Activated naive CD4-positive, alpha-beta T cell treated with anti-CD3 and anti-CD28 coated beads, Interleukin-2, amount 50 U/mL, for 72 hours (primary cell): ENCODE results near the gene ANKRD6. TPM values are rescaled to one million over a fixed set of nuclear protein-coding genes. Genes with fewer than 3 reads are reported as not detected.
A peak's percentile ranks its signal among the peaks of the same experiment; 100 is the strongest.

ENCODE experiments used
- ATAC-seq, 2 donors: fragments of 150-1000 bp; cut with Tn5 transposase; 2 replicates each; pipeline ENCODE4 v1.10.0; 2021; ENCODE audit warnings: mild to moderate bottlenecking in 2 of 2, moderate library complexity in 2 of 2
- DNase-seq, 2 donors: peaks; one replicate each; pipeline ENCODE4 v3.0.0; 2021 to 2022; ENCODE audit warnings: low spot score in 2 of 2
- H3K27ac Mint-ChIP-seq, 2 donors: one replicate each; pipeline ENCODE4 v1.8.0; 2022; ENCODE audit warnings: mild to moderate bottlenecking in 2 of 2, mixed read lengths in 2 of 2
- H3K36me3 Mint-ChIP-seq, 2 donors: one replicate each; pipeline ENCODE4 v1.8.0; 2022; ENCODE audit warnings: mixed read lengths in 2 of 2
- H3K9me3 Mint-ChIP-seq, 2 donors: one replicate each; pipeline ENCODE4 v1.8.0; 2022; ENCODE audit warnings: mixed read lengths in 2 of 2
- total RNA-seq, 2 donors: library from RNA; stranded (reverse); gene quantifications; one replicate each; pipeline ENCODE4 v1.2.3, GENCODE V29; 2022

The ANKRD6 gene
- total RNA-seq, 2 donors from 2014 or later, result 2.6 to 5.8 TPM

GRCh38 chr6:89443658-89444057 lies 10.7 kb downstream of the ANKRD6 start:
- no peak for DNase-seq
- H3K36me3 Mint-ChIP-seq, result no peaks in the 10 kb centered on the region
- no peak for ATAC-seq
- no peaks in the 10 kb centered on the region for H3K9me3 Mint-ChIP-seq
- H3K27ac Mint-ChIP-seq, result no peak overlapping the region

DNA sequence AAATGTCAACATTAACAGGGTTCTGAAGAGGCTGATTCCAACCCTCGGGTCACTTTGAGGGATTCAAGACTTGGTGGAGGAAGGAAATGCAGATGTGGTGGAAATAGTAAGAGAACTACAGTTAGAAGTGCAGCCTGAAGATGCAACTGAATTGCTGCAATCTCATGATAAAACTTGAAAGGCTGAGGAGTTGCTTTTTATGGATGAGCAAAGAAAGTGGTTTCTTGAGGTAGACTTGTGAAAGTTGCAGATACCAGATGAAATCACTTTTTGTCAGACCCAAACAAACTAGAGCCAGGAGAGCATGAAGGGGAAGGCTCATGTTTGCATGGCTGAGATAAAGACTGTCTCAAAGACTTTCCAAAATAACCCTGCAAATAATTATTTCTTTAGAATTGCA lies 16.2 kb downstream of the ANKRD6 start:
- DNase-seq, result no peak

GRCh38 chr6:89452281-89452680 lies 19.3 kb downstream of the ANKRD6 start:
- DNase-seq, result no peak
- ATAC-seq, result no peak
- Mint-ChIP-seq H3K36me3 (peaks cover 0 to 7% of the 10 kb centered on the region in 2 donors), H3K9me3 (no peaks in the 10 kb centered on the region), H3K27ac (no peak overlapping the region)

More for the DNA sequence above, 16.2 kb downstream of the ANKRD6 start:
- ATAC-seq, result no peak
- no peak overlapping the region for H3K27ac Mint-ChIP-seq
- no peaks in the 10 kb centered on the region for H3K36me3 Mint-ChIP-seq
- no peaks in the 10 kb centered on the region for H3K9me3 Mint-ChIP-seq

GRCh38 chr6:89454300-89454699 lies 21.3 kb downstream of the ANKRD6 start:
- Mint-ChIP-seq H3K9me3 (no peaks in the 10 kb centered on the region), H3K36me3 (peaks cover 0 to 7% of the 10 kb centered on the region in 2 donors), H3K27ac (no peak overlapping the region)
- ATAC-seq (no peak), DNase-seq (no peak)

GRCh38 chr6:89458704-89459103 lies 25.8 kb downstream of the ANKRD6 start:
- DNase-seq, result no peak
- peaks cover 0 to 7% of the 10 kb centered on the region in 2 donors for H3K36me3 Mint-ChIP-seq
- H3K27ac Mint-ChIP-seq, result no peak overlapping the region
- no peaks in the 10 kb centered on the region for H3K9me3 Mint-ChIP-seq
- no peak for ATAC-seq

DNA sequence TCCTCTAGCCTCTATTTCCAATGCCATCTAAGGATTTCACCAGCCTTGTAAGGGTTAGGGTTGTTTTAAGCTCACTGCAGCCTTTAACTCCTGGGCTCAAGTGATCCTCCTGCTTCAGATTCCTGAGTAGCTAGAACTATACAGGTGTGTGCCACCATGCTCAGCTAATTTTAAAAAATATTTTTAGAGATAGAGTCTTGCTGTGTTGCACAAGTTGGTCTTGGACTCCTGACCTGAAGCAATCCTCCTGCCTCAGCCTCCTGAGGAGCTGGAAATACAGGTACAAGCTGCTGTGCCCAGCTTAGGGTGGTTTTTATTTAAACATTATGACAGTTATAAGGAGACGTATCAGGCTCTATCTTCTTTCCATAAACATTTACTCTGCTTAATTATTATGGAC lies 26.5 kb downstream of the ANKRD6 start:
- no peak overlapping the region for H3K27ac Mint-ChIP-seq
- DNase-seq (no peak), ATAC-seq (no peak)

GRCh38 chr6:89460713-89461112 lies 27.8 kb downstream of the ANKRD6 start:
- no peak for ATAC-seq
- Mint-ChIP-seq H3K36me3 (peaks cover 0 to 7% of the 10 kb centered on the region in 2 donors), H3K9me3 (no peaks in the 10 kb centered on the region), H3K27ac (no peak overlapping the region)
- DNase-seq, result no peak

More for the DNA sequence above, 26.5 kb downstream of the ANKRD6 start:
- Mint-ChIP-seq H3K36me3 (peaks cover 0 to 7% of the 10 kb centered on the region in 2 donors), H3K9me3 (no peaks in the 10 kb centered on the region)

DNA sequence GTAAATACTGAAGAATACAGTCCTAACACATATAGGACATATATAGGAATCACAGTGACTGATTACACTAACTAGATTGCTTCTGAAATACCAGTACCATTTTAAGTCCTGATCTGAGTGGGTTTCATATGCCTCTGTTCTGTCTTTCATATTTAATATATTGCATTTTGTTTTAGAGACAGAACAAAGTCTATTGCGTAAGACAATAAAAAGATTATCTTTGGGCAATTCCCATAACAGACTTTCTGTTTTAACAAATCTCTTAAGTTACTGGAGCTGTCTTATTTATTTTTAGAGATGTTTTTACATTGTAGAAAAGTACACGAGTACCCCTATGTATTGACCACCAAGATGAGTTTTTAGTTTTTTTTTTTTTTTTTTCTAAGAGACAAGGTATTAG lies 29.6 kb downstream of the ANKRD6 start:
- no peaks in the 10 kb centered on the region for H3K36me3 Mint-ChIP-seq
- DNase-seq, result no peak

GRCh38 chr6:89464295-89464694 lies 31.3 kb downstream of the ANKRD6 start:
- DNase-seq (no peak), ATAC-seq (no peak)
- no peaks in the 10 kb centered on the region for H3K9me3 Mint-ChIP-seq
- no peaks in the 10 kb centered on the region for H3K36me3 Mint-ChIP-seq
- H3K27ac Mint-ChIP-seq, result no peak overlapping the region

More for the DNA sequence above, 29.6 kb downstream of the ANKRD6 start:
- no peaks in the 10 kb centered on the region for H3K9me3 Mint-ChIP-seq
- ATAC-seq, result no peak
- H3K27ac Mint-ChIP-seq, result no peak overlapping the region

- no peaks in the 10 kb centered on the region for H3K9me3 Mint-ChIP-seq
- no peak overlapping the region for H3K27ac Mint-ChIP-seq
- no peak for DNase-seq
- no peaks in the 10 kb centered on the region for H3K36me3 Mint-ChIP-seq
- ATAC-seq, result no peak
Measured at GRCh38 chr6:89467437-89467836, 34.5 kb downstream of the ANKRD6 start.

DNA sequence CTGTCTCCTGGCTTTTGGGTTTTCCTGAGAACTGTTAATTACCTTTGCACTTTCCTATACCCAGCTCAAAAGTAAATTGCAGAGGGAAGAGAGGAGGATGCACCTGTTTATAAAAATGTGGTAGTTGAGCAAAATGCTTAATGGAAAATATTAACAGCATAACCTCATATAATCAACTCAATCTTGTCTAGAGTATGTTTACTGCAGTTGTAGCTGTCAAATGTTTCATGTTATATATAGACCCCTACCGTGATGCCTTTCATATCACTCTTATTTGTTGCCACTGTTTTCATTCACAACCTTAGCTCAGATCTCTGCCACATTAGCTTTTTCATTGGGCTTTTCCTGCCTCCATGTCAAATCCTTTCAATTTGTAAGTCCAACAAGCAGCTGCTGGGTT lies 36.0 kb downstream of the ANKRD6 start:
- DNase-seq (no peak), ATAC-seq (no peak)
- no peaks in the 10 kb centered on the region for H3K36me3 Mint-ChIP-seq
- H3K9me3 Mint-ChIP-seq, result no peaks in the 10 kb centered on the region
- no peak overlapping the region for H3K27ac Mint-ChIP-seq

DNA sequence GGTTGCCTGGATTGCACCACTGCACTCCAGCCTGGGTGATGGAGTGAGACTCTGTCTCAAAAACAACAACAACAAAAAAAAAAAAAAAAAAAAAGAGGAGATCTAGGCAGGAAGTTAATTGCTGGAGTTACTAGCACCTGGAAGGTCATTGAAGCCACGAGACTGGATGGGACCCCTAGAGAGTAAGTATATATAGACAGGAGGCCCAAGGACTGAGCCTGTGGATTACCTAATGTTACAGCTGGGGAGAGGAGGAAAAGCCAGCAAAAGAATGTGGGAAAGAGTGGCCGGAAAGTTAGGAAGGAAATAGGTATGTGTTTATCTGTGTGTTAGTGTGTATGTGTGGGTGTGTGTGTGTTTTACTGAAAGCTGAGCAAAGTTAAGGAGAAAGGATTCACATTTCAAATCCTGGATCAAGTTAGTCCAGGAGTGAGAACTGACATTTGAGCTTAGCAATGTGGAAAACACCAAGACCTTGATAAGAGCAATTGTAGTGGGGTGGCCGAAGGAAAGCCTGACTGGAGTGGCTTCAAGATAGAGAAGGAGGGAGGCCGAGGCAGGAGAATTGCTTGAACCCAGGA lies 38.4 kb downstream of the ANKRD6 start:
- ATAC-seq (no peak), DNase-seq (no peak)
- peak overlapping the region in 1 of 2 donors; percentile 58 for H3K27ac Mint-ChIP-seq
- H3K36me3 Mint-ChIP-seq, result no peaks in the 10 kb centered on the region
- H3K9me3 Mint-ChIP-seq, result peaks cover 0 to 4% of the 10 kb centered on the region in 2 donors

- ATAC-seq (peak in 1 of 2 donors; percentile 42), DNase-seq (no peak)
- no peaks in the 10 kb centered on the region for H3K36me3 Mint-ChIP-seq
- no peak overlapping the region for H3K27ac Mint-ChIP-seq
- H3K9me3 Mint-ChIP-seq, result peaks cover 0 to 4% of the 10 kb centered on the region in 2 donors
Measured at GRCh38 chr6:89475101-89475500, 42.1 kb downstream of the ANKRD6 start.

DNA sequence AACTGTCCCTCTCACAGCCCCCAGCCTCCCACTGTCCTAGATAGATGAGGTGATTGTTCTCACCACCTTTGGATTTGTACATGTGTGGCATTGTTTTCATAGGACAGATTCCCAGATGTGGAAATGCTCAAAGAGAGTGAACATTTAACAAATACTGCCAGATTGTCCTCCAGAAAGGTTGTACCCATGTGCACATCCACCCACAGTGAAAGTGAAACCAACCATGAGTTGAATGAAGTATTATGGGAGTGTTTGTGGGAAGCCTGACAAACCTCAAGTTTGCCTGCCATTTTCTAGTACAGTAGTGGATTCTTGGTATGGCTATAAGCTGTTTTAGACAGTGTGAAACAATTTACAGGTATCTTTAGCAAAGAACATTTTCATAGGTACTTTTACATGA lies 42.7 kb downstream of the ANKRD6 start:
- no peaks in the 10 kb centered on the region for H3K36me3 Mint-ChIP-seq
- no peak for DNase-seq
- ATAC-seq, result peak; percentile 82 to 83
- no peak overlapping the region for H3K27ac Mint-ChIP-seq
- H3K9me3 Mint-ChIP-seq, result peaks cover 0 to 4% of the 10 kb centered on the region in 2 donors

DNA sequence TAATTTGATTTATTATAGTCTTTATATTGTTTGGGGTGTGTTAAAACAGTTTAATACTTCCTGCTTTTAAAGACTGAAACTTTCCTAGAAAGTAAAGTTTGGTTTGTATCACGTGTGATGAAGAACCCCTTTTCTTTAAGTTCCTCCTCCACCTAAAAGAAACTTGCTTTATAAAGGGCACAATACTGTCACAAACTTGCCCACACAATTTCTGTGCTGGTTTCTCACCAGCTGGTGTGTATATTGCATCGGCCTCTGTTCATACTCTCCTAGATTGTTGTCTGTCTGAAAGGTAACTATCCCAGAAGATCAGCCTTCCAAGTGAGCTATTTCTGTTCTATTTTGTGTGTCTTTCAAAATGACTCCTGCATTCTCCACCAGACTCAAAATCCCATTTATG lies 46.9 kb downstream of the ANKRD6 start:
- no peak for ATAC-seq
- no peak for DNase-seq
- H3K27ac Mint-ChIP-seq, result no peak overlapping the region
- H3K36me3 Mint-ChIP-seq, result no peaks in the 10 kb centered on the region
- H3K9me3 Mint-ChIP-seq, result peaks cover 0 to 4% of the 10 kb centered on the region in 2 donors

DNA sequence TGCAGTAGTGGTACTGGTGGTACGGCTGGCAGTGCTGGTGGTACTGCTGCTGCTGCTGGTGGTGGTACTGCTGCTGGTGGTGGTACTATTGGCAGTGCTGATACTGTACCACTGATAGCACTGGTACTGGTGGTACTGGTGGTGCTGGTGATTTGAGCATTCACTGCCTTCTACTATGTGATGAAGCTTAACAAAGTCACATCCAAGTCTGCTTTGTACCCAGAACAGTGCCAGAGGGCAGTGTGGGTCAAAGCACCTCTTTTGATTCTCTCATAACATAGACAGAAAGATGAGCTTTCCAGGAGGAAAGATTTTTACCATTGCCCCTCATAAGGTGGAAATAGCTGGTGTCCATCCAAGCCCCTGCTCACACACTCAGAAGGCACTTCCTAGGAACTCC lies 48.7 kb downstream of the ANKRD6 start:
- ATAC-seq, result no peak
- no peaks in the 10 kb centered on the region for H3K9me3 Mint-ChIP-seq

GRCh38 chr6:89482126-89482525 lies 49.2 kb downstream of the ANKRD6 start:
- no peaks in the 10 kb centered on the region for H3K36me3 Mint-ChIP-seq

More for the DNA sequence above, 48.7 kb downstream of the ANKRD6 start:
- Mint-ChIP-seq H3K36me3 (no peaks in the 10 kb centered on the region), H3K27ac (no peak overlapping the region)
- no peak for DNase-seq

GRCh38 chr6:89483111-89483720 lies 50.3 kb downstream of the ANKRD6 start:
- ATAC-seq (no peak), DNase-seq (no peak)
- no peaks in the 10 kb centered on the region for H3K36me3 Mint-ChIP-seq
- H3K9me3 Mint-ChIP-seq, result no peaks in the 10 kb centered on the region
- no peak overlapping the region for H3K27ac Mint-ChIP-seq

More at GRCh38 chr6:89482126-89482525, 49.2 kb downstream of the ANKRD6 start:
- H3K9me3 Mint-ChIP-seq, result no peaks in the 10 kb centered on the region
- DNase-seq, result no peak
- no peak for ATAC-seq
- H3K27ac Mint-ChIP-seq, result no peak overlapping the region
